GM18907 (cell line): ENCODE results near the gene SYMPK.
A peak's percentile ranks its signal among the peaks of the same experiment; 100 is the strongest.

Source experiments
- ATAC-seq: cut with Tn5 transposase; IDR thresholded peaks from one replicate; pipeline ENCODE4 v1.9.1; 2021; ENCODE audit warnings: mild to moderate bottlenecking, moderate library complexity; ENCODE audit not compliant: unreplicated experiment

The SYMPK gene

DNA sequence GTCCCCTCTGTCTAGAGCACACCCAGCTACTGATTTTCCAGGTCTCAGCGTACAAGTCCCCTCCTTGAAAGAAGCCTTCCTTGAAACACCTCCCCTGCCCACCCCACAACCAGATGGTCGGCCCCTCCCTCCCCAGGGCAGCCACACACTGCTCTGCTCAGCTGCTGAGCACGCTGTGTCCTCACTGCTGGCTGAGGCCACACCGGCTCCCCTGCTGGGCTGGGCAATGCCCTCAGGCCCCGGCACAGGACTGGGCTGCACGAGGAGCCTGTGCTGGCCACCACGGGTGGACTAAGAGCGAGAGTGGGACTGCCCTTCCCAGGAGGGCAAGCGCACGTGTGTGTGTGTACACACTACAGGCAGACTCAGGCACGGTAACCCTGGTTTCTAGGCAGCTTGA is 36.0 kb downstream of the SYMPK start:
- no peak for ATAC-seq

DNA sequence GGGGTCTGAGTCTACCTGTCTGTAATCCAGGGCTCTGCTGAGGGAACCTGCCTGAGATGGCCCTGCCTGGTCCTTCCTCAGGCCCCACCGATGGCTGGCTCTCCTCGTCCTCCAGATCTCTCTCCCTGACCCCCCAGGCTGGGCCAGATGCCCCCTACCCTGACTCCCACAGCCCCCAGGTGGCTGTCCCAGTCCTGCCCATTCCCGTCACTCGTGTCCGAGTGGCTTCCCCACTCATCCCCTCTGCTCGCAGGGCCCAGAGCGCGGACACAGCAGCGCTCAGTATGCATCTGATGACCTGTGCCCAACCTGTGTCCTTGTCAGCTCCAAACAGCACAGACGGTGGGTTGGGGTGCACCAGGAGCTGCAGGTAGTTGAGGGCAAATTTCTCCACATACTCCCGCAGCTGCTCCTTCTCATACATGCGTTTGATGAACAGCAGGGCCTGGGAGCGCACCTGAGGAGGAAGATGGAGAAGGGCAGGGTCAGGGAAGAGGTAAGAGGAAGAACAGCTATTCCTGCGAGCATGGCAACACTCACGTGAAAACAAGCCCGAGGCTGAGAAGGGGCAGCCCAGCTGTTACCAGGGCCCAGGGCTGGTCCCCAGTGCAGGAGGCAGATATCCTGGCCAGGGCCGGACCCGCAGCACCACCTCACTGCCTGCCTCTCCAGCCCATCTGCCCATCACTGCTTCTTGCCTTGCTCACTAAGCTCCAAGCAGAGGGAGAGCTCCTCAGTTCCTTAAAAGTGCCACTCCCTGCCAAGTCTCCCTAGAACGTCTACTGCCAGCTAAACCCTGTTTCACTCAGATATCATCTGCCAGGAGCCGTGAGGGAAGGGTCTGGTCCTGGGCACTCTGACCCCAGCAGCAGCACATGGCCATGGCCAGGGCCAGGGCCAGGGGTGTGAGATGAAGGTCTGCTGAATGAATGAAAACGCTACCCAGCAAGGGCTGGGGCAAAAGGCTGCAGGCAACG is 36.7 kb downstream of the SYMPK start:
- no peak for ATAC-seq

DNA sequence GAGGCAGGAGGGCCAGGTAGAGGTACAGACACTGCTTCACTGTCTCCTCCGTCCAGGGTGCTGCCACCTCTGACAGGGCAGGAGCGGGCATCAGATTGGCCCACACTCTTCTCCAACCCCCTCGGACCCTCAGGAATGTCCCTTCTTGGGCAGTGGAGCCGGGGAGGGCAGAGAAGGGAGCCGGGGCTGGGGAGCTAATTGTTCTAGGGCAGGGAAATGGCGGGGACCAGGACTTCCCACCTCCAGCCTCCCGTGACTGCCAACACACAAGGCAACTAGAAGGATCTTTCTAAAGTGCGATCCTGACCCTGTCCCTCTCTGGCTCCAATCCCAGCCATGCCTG is 37.7 kb downstream of the SYMPK start:
- ATAC-seq, result no peak

DNA sequence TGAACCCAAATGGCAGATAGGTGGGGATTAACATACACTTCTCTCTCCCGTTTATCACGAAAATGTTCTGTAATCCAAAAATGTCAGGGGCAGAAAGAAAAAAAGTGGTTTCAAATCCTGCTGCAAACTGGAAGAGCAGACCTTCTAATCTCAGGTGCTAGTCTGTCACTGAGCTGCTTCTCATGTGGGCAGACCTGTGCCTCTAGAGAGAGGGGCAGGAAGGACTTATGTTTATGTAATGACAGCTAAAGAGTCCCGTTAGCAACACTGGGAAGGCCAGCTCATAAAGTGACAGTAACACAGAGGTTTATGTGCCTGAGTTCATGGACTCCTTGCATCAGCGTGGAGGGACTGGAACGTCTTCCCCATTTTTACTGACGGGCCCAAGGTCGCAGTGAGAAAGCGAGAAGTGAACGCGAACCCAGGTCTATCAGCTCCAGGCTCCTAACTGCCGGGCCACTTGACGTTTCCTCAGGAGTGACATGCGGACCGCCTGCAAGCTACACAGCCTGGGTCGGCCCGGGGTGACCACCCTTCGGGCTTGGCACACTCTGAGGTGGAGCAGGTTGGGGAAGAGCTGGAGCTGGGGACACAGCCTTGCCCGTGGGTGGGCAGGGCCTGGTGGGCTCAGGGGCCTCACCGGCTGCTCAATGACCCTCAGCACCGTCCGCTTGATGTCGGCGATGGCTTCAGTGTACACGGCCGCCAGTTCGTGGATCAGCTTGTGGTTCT is 38.2 kb downstream of the SYMPK start:
- ATAC-seq, result no peak

DNA sequence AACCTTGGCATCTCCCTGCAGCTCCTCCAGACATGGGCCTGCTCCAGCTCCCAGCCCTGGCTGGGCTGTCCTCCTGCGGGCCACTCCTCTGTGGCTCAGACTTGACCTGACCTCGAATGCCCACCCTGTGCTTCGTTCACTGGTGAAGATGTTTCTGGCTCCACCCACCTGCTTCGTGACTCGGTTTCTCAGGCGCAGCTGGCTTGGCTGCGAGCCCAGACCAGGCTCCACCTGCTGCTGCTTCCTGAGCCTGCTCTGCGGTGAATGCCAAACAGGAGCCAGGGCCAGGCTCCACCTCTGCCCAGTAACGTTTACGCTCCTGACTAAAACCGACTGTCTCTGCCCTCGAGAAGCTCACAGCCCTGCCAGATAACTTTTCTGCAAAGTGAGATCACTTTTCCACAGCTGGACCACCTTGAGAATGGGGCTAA is 38.9 kb downstream of the SYMPK start:
- no peak for ATAC-seq

DNA sequence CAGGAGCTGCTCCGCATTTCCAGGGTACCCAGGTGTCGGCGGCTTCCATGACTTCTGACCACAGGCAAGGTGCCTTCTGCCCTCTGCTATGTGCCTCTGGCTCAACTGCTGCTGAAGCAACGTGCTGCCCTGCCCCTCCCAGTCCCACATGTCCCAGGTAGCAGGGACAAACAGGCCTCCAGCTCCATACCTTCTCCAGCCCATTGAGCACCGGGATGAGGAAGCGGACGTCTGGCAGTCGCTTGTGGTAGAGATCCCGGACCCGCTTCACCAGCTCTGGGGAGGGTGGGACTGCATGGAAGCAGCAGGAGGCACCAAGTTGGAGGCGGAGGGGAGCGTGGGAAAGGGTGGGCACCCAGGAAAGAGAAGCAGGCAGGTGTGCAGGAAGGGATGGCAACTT is 39.8 kb downstream of the SYMPK start:
- ATAC-seq, result no peak

DNA sequence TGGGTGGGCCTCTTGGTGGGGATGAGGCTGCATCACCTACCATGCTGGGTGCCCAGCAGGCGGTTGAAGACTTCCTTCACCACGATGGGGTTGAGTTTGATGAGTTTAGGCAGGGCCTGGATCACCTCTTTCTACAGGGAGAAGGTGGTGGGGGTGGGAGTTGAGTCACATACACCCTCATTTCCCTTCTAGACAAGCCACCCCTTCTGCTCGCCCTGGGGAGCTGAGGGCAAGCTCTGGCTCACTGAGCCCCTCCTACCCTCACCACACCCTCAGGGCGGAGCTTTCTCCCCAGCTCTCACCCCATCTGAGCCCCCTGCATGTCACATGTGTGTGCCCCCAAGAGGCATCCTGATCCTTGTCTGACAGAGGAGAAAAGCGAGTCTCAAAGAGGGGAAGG is 40.2 kb downstream of the SYMPK start:
- no peak for ATAC-seq

DNA sequence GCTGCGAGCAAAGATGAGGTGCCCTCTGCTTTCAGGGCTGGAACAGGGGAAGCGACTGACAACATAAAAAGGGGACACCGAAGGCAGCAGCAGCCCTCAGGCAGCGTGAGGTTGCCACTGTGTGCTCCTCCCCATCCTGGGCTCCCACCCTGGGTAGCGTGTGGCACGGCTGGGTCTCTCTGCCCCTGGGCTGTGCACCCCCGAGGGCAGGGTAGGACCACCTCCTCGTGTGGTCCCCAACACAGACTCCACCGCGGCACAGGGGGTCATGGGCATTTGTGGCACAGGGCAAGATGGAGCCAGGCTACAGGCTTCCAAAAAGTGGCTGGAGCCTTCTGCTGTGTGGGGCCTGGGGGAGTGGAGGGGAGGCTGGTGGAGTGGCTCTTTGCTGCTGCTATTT is 41.4 kb downstream of the SYMPK start:
- ATAC-seq, result no peak

DNA sequence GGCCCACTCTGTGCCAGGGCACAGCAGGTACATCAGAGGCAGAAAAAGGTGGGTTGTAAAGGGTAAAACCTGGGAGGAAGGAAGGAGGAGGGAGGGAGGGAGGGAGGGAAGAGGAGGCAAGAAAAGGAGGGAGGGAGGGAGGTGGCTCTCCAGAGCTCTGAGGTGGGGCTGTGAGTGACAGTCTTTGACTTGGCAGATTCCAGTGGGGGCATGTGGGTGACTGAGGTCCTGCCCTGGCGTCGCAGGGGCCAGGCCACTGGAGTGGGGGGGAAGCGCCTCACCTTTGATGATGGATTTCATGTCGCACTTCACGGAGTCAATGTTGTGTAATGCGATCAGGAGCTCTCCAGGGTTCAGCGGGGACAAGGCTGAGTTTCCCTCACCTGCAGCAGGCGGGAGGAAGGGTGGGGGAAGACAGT is 41.8 kb downstream of the SYMPK start:
- no peak for ATAC-seq

DNA sequence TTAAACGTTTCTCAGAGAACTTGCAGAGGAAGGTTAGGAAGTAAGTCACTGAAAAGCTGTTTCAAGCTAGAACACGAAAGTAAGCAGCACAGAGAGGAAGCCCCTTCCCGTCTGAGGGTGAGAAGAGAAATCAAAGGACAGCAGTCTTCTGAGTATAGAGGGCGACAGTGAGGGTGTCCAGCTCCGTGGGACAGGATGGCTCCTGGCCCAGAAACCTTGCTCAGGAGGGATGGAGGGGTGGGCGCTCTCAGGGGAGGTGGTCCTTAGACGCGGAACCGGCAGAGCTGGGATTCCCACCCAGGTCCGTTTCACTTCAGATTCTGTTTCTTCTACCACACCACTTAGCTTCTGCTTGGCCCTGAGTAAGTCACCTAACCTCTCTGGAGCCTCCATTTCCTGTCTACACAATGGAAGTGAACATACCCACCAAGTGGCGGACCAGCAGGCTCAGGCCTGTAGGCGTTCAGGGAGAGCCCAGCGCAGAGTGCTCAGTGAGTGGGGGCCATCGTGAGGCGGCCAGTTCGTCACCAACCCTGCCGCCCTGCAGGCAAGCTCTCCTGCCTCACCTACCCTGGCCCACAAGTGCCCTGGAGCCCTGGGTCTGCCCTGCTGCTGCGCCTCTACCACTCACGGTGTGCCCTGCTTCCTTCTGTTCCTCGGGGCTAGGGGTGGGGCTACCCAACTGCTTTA is 42.4 kb downstream of the SYMPK start:
- no peak for ATAC-seq

DNA sequence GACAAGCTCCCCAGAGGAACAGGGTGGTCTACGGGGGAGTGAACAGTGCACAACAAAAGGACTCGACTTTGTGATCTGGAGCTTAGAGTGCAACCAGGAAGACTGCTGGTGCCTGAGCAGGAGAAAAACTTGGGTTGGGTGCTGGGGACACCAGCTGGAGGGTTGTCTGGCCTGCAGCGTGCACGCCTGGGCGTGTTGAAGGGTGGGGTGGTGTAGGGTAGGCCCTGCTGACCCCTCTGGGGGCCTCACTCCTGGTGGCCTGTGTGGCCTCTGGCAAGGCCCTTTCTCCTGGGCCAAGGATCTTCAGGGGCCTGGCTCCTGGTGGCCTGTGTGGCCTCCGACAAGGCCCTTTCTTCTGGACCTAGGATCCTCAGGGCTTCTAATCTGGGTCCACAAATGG is 43.2 kb downstream of the SYMPK start:
- no peak for ATAC-seq

DNA sequence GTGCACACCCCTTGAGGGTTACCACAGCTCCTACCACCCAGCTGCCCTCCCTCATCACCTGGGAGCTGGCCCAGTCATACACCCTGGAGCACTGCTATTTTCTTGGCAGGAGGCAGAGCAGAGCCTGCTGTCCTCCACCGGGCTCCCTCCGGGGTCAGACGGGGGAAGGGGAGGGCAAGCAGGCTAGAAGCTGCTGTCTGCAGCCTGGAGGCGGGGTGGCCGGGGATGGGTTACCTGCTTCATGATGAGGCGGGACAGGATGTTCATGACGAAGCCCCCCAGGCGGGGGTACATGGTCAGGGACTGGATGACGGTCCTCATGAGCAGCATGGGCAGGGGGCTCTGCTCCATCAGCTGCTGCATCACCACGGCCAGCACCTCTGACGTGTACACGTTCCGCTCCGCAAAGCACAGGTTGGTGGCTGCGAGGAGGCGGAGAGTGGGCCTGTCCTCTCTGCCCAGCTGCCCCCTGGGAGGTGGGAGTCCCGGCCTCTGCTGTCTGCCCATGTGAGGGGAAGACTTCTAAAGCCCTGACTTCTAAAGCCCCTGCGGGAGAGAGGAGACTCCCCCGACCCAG is 45.1 kb downstream of the SYMPK start:
- no peak for ATAC-seq

DNA sequence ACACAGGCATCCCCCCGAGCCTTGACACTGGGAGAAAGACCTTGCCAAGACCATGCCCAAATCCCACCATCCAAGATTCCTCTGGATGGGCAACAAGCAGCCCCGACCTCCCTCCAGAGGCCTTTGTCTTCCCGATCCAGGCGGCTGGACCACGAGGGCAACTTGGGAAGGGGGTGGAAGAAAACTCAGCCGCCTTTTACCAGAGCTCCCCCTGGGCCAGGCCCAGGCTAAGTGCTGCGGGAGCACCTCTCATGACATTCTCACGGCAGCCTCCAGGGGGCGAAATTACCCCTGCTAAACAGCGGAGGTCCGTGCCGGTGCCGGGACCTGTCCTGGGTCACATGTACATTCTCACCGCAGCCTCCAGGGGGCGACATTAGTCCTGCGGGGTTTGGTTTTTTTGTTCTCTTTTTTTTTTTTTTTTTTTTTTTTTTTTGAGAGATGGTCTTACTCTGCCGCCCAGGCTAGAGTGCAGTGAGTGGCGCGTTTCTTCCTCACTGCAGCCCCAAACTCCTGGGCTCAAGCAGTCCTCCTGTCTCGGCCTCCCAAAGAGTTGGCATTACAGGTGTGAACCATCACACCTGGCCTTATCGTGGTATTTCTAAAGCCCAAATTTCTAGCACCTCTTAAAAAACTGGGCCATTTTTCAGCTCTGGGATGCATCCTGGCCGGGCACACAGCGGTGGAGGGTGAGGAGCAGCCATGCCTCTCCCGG is 45.8 kb downstream of the SYMPK start:
- peak; percentile 72 for ATAC-seq

DNA sequence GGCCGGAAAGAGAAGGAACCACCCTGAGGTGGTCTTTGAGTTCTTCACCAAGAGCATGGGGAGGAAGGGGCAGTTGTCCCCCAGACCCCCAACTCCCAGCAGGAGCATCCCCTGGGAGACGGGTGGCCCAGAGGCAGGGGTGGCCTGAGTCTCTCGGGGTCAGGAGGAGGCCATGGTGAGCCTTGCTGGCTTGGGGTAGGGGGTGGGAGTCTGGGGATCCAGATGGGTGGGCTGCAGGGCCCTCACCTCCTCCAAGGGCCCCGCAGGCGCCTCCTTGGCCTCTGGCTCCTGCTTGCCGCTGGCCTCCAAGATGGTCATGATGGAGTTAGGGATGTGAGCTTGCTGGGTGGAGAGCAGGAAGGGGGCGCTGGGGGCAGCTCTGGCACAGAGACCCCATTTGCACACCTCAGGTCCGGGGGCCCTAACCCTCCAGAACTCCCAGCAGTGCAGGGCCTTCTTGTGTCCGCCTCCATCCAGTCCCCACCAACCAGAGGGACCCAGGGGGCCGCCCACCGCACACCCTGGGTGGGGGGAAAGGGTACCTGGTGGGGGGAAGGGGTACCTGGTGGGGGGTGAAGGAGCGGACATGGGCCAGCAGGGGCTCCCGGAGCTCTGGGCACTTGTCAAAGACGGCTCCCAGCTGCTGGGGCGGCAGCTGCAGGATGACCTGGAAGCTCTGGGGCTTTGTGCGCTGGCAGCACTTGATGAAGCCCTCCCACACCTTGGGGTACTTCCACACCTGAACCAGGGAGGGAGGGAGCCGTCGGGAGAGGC is 46.5 kb downstream of the SYMPK start:
- ATAC-seq, result no peak

DNA sequence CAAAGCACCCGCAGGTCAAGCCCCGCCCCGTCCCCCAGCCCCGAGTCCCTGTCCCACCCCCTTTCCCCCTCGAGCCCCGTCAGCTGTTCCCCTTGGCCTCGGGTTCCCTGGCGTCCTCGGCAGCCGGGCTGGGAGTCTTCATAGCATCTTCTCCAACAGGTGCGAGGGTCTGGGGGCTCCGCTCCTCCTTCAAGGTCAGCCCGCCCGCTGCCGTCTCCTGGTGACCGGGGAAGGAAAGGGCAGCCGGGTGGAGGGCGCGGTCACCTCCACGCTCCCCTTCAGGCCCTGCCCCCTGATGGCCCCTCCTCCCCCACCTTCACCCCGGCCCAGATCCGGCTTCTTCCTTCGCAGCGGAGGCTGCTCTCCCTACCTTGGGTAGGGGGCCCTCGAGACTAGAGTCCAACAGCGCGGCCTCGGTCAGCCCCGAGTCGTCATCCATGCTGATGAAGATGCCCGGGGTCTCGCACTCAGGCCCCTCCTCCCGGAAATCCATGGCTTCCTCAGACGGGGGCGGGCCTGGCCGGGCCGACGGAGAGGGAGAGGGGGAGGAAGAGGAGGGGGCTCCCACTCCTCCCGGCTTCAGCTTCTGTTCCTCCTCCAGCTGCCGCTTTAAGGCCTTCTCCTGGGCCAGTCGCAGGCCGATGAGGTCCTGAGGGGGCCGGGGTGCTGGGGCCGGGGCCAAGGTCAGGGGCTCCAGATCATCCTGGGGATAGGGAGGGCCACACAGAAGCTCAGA is 47.3 kb downstream of the SYMPK start:
- ATAC-seq, result no peak

DNA sequence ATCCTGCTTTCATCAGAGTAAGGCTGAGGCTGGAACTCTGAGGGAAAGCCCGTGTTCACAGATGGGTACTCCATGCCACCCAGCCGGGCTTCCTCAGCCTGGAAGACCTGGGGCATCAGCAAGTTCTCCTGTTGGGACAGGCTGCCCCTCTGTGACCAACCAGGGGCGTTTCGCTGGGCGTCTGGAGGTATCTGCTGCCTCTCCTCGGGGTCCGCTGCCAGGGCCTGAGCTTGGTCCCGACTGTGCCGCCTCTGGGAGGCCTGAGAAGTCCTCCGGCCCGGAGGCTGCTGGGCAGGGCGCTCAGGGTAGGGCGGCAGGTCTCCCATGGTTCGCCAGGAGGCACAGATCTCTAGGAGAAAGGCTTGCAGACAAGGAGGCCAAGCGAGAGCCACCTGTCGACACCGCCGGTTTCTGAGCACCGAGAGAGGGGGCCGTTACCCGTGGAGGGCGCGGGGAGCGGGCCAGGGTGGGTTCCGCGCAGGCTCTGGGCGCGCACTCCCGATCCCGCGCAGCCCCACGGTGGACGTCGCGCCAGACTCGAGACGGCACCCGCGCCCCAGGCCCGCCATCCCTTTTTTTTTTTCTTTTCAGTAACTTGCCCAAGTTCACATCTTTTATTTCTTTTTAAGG is 48.0 kb downstream of the SYMPK start, which contains the start of gene RSPH6A:
RSPH6A (minus strand) TSS at position 458 of the 630 bp plus-strand sequence; CDS start at position 326, 132 bp downstream.
- ATAC-seq, result no peak

DNA sequence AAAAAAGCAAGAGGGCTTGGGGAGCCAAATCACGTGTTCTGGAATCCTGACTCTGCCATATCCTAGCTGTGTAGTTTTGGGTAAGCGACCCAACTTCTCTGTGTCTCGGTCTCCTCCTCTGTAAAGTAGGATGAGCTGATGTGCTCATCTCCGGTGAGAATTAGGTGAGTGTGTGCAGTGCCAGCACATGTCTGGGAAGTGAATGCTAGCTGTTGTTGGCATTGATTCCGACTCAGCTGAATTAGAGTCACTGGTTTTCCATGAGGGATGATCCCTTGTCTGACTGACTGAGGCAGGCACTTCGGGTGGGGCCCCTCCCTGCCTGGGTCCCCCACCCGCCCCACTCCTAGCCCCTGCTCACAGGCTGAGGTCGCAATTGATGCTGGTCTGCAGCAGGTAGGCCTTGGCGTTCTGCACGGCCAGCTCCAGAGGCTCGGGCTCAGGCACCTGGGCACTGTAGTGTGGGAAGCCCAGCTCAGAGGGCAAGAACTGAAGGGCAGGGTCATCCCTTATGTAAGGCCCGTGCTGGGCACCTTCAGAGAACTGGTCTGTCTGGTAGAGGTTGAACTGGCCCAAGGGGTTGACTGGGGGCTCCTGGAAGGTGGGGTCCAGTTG is 48.7 kb downstream of the SYMPK start:
- no peak for ATAC-seq

DNA sequence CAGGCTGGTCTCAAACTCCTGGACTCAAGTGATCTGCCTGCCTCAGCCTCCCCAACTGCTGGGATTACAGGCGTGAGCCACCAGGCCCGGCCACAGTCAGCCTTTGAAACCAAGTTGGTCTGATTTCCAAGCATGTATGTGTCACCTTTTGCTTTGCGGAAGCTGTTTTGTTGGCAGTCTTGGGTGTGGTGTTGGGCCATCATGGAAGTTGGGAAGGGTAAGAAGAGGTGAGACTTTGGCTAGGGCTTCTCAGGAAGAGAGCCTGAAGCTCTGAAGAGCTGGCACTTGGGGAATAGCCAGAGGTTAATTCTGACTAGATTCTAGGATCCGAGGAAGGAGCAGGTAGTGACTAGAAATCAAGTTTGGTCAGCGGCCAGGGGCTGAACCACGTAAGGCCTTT is 50.6 kb downstream of the SYMPK start:
- no peak for ATAC-seq
